ENCODE results near the gene TAP1. TPM values are rescaled to one million over a fixed set of nuclear protein-coding genes. Genes with fewer than 3 reads are reported as not detected.
A peak's percentile ranks its signal among the peaks of the same experiment; 100 is the strongest.

Gene TAP1
- total and polyA plus RNA-seq, 10 of the 15 experiments (the other 5 are each of a cell fraction or from before 2014, with no cell fraction given), result 33.4 to 249 (median 169) TPM

DNA sequence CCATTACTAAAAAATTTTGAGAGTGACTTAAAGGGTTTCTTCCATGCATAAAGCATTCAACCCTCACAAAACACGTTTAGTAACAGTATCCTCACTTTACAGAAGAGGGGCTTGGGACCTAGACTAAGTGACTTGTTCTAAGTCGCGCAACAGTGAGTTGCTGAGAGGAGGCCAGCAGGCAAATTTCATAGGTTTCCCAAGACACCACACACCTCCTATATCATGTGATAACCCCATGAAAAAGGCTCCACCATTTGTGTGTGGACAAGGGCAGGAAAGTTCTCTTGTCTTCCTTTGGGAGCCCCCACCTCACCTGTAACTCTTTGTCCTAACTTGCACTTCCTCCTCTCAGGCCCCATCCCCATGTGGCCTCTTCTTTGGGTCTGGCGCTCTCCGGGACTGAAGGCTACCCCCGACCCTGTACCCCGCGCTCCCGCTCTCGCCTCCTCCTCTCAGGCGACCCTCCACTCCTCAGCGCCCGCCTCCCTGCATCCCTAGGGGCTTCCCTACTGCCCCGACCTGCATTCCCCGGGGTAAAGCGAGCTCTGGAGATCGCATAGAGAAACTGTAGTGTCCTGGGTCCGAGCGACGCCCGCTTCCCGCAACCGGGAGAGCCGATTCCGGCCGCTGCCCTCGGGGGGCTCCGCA is 10.0 kb downstream of the TAP1 start:
- no peaks in the 10 kb centered on the region; the same call in 1 of the 2 replicates for H4K20me1 ChIP-seq (ENCODE audit: control insufficient read depth, insufficient read depth)
- ChIA-PET SMC1A (ENCODE audit: uncharacterized antibody, unreplicated experiment) (interaction anchor here (1.7 to 6.8 kb wide), 7 partner anchors 11 to 140 kb away, joined by 7 to 226 read pairs (median 50); partner anchors contain the start of genes HLA-DMA, PSMB9 and TAP1), POLR2A (interaction anchor here (0.5 to 10.5 kb wide), 9 partner anchors 13 to 648 kb away, joined by 3 to 357 read pairs (median 5); partner anchors contain the start of genes HLA-DMA, HLA-DPA1, PSMB9 and TAP1), RAD21 (ENCODE audit: unreplicated experiment) (interaction anchor here (1.2 to 10.5 kb wide), 5 partner anchors 13 to 141 kb away, joined by 3 to 269 read pairs (median 27); partner anchors contain the start of genes PSMB9 and TAP1), CTCF (interaction anchor here (0.9 to 10.7 kb wide), 6 partner anchors 13 to 141 kb away, joined by 3 to 311 read pairs (median 8); partner anchors contain the start of genes HLA-DMA, PSMB9 and TAP1)
- peak overlapping the region; percentile 96 for H3K27ac ChIP-seq (ENCODE audit: control insufficient read depth, insufficient read depth)
- no peaks in the 10 kb centered on the region for H3K9me3 ChIP-seq (replicated peaks; ENCODE audit: control insufficient read depth, insufficient read depth, low read length)
- no peak overlapping the region; the same call in 1 of the 2 replicates for H2AFZ ChIP-seq (ENCODE audit: control insufficient read depth, low read depth, low read length)
- 2% methylated on average over 24 of the region's 28 CpGs for WGBS (ENCODE audit: insufficient coverage, insufficient replicate concordance, low lambda C conversion rate, missing lambda C conversion rate)
- H3K4me3 ChIP-seq, result peak overlapping the region; percentile 96
- intact Hi-C loops (cut with micrococcal nuclease; ENCODE audit: unreplicated experiment), result loop anchor here (5.0 kb wide), 1 partner anchor 129 kb away; no protein-coding TSS in a partner anchor
- no TSS peak for BruUV-seq (replicated peaks)
- H3K36me3 ChIP-seq (ENCODE audit: control insufficient read depth in 2 of 2, insufficient read depth in 2 of 2, low read length in 1 of 2), result peaks cover 5 to 43% of the 10 kb centered on the region in 2 experiments
- FAIRE-seq, result no peak
- peak overlapping the region; percentile 99 for H3K9ac ChIP-seq (ENCODE audit: control insufficient read depth, insufficient read depth, low read length)
- in situ Hi-C loops (cut with MboI), result no loop called here
- peaks cover 69% of the 10 kb centered on the region for H3K79me2 ChIP-seq (ENCODE audit: control insufficient read depth, insufficient read depth, low read length)
- H3K27me3 ChIP-seq (replicated peaks in 1 of 2; ENCODE audit: control insufficient read depth in 2 of 2, insufficient read depth in 2 of 2, low read length in 1 of 2), result no peaks in the 10 kb centered on the region
- H3K4me2 ChIP-seq (ENCODE audit: control insufficient read depth, insufficient read depth), result peak overlapping the region; percentile 99
- H3K4me1 ChIP-seq (ENCODE audit: control insufficient read depth, insufficient read depth, low read length), result peaks cover 69% of the 10 kb centered on the region
- ATAC-seq, result no peak
- DNase-seq (ENCODE audit: low read depth, low spot score), result no peak
- TF ChIP-seq, protein P1, sequence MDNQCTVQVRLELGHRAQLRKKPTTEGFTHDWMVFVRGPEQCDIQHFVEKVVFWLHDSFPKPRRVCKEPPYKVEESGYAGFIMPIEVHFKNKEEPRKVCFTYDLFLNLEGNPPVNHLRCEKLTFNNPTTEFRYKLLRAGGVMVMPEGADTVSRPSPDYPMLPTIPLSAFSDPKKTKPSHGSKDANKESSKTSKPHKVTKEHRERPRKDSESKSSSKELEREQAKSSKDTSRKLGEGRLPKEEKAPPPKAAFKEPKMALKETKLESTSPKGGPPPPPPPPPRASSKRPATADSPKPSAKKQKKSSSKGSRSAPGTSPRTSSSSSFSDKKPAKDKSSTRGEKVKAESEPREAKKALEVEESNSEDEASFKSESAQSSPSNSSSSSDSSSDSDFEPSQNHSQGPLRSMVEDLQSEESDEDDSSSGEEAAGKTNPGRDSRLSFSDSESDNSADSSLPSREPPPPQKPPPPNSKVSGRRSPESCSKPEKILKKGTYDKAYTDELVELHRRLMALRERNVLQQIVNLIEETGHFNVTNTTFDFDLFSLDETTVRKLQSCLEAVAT (IDR thresholded peaks at IDR 0.05), result 0 out of 2 replicates have a peak, but pooled peaks have one; percentile 11
- TF ChIP-seq ZNF274 (IDR thresholded peaks at IDR 0.05; ENCODE audit: insufficient read depth, insufficient read length) (no peak), SMARCA5 (IDR thresholded peaks at IDR 0.05) (no peak), RB1 (IDR thresholded peaks at IDR 0.05; ENCODE audit: borderline replicate concordance) (peak; percentile 27; the same call in 1 of the 2 replicates), LARP7 (IDR thresholded peaks at IDR 0.05) (peak; percentile 63), BACH1 (IDR thresholded peaks at IDR 0.05; ENCODE audit: borderline replicate concordance) (0 out of 2 replicates have a peak, but pooled peaks have one; percentile 21), RAD51 (IDR thresholded peaks at IDR 0.05) (peak; percentile 53), NR2C1 (IDR thresholded peaks at IDR 0.05) (no peak), IKZF2 (IDR thresholded peaks at IDR 0.05) (no peak), SMAD5 (IDR thresholded peaks at IDR 0.05; ENCODE audit: low read depth) (no peak; the same call in none of the 2 replicates)
- TF ChIP-seq, protein P2, sequence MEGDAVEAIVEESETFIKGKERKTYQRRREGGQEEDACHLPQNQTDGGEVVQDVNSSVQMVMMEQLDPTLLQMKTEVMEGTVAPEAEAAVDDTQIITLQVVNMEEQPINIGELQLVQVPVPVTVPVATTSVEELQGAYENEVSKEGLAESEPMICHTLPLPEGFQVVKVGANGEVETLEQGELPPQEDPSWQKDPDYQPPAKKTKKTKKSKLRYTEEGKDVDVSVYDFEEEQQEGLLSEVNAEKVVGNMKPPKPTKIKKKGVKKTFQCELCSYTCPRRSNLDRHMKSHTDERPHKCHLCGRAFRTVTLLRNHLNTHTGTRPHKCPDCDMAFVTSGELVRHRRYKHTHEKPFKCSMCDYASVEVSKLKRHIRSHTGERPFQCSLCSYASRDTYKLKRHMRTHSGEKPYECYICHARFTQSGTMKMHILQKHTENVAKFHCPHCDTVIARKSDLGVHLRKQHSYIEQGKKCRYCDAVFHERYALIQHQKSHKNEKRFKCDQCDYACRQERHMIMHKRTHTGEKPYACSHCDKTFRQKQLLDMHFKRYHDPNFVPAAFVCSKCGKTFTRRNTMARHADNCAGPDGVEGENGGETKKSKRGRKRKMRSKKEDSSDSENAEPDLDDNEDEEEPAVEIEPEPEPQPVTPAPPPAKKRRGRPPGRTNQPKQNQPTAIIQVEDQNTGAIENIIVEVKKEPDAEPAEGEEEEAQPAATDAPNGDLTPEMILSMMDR (IDR thresholded peaks at IDR 0.05 in 2 of 3, conservative IDR thresholded peaks at IDR 0.05 in 1 of 3; ENCODE audit: control insufficient read depth in 2 of 3, extremely low read depth in 1 of 3, insufficient read depth in 1 of 3, low read depth in 3 of 3, low read length in 3 of 3), result 0 out of 6 replicates have a peak, but pooled peaks of 1 of the 3 experiments have one; percentile 1
- TF ChIP-seq, protein P3, sequence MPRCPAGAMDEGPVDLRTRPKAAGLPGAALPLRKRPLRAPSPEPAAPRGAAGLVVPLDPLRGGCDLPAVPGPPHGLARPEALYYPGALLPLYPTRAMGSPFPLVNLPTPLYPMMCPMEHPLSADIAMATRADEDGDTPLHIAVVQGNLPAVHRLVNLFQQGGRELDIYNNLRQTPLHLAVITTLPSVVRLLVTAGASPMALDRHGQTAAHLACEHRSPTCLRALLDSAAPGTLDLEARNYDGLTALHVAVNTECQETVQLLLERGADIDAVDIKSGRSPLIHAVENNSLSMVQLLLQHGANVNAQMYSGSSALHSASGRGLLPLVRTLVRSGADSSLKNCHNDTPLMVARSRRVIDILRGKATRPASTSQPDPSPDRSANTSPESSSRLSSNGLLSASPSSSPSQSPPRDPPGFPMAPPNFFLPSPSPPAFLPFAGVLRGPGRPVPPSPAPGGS (IDR thresholded peaks at IDR 0.05; ENCODE audit: borderline replicate concordance, insufficient read depth, low read depth, low read length, poor library complexity, severe bottlenecking), result peak; percentile 9
- TF ChIP-seq, protein P4, sequence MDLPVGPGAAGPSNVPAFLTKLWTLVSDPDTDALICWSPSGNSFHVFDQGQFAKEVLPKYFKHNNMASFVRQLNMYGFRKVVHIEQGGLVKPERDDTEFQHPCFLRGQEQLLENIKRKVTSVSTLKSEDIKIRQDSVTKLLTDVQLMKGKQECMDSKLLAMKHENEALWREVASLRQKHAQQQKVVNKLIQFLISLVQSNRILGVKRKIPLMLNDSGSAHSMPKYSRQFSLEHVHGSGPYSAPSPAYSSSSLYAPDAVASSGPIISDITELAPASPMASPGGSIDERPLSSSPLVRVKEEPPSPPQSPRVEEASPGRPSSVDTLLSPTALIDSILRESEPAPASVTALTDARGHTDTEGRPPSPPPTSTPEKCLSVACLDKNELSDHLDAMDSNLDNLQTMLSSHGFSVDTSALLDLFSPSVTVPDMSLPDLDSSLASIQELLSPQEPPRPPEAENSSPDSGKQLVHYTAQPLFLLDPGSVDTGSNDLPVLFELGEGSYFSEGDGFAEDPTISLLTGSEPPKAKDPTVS (IDR thresholded peaks at IDR 0.05; ENCODE audit: low read depth, low read length), result no peak
- TF ChIP-seq, protein P5, sequence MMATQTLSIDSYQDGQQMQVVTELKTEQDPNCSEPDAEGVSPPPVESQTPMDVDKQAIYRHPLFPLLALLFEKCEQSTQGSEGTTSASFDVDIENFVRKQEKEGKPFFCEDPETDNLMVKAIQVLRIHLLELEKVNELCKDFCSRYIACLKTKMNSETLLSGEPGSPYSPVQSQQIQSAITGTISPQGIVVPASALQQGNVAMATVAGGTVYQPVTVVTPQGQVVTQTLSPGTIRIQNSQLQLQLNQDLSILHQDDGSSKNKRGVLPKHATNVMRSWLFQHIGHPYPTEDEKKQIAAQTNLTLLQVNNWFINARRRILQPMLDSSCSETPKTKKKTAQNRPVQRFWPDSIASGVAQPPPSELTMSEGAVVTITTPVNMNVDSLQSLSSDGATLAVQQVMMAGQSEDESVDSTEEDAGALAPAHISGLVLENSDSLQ (IDR thresholded peaks at IDR 0.05), result peak; percentile 14; the same call in 1 of the 2 replicates
